ENCODE data around the gene DPYSL4. TPM values are rescaled to one million over a fixed set of nuclear protein-coding genes. Genes with fewer than 3 reads are reported as not detected.
A peak's percentile ranks its signal among the peaks of the same experiment; 100 is the strongest.

DPYSL4 gene
- total and polyA plus RNA-seq, 2 of the 4 experiments (the other 2 are of a cell fraction), result 8.1 to 30.5 TPM

DNA sequence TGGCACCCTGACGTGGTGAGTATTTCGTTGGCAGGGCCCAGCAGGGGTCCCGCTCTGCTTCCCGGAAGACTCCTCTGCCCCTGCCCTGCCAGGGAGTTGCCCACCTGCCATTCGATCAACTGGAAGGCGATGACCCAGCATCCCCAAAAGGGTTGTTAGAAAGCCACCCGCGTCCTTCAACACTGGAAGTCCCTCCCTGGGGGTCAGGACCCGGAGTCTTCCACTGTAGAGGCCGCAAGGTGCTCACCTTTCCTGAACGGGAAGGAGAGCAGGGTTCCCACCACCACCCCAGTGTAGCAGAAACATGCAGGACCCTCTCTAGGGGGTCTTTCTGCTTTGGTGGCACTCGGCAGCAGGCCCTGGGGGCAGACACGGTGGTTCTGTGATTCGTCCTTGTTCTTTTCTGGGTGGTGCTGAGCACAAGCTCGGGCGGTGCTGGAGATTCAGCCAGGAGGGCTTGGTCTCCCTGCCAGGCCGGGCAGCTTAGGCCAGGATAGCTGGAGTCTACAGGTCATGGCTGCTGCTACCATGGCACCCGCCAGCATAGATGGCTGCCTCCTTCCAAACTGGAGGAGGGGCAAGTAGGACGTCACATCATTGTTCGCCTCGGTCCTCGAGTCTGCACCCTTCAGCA is 19.6 kb upstream of the DPYSL4 start:
- Histone ChIP-seq H2AK5ac (ENCODE audit: low read depth, low read length) (no peak overlapping the region), H3K14ac (replicated peaks; ENCODE audit: low read depth, low read length) (no peak overlapping the region), H3K79me1 (ENCODE audit: low read depth in 1 of 2, low read length in 2 of 2) (no peaks in the 10 kb centered on the region), H3K9me3 (ENCODE audit: control insufficient read depth, insufficient read depth, low read length) (no peaks in the 10 kb centered on the region), H3K56ac (ENCODE audit: extremely low read depth, insufficient read depth, low read length) (no peak overlapping the region), H3K27ac (ENCODE audit: insufficient read depth, low read length) (no peak overlapping the region), H4K8ac (ENCODE audit: low read depth in 2 of 2, low read length in 2 of 2) (no peak overlapping the region), H3K4me3 (ENCODE audit: insufficient read depth, low read depth, low read length) (no peak overlapping the region), H3K9ac (ENCODE audit: low read depth, low read length) (no peak overlapping the region), H2BK15ac (ENCODE audit: low read depth, low read length) (no peak overlapping the region), H3K9me1 (ENCODE audit: insufficient read depth, low read length) (no peaks in the 10 kb centered on the region), H4K91ac (ENCODE audit: insufficient read depth, low read depth, low read length) (no peak overlapping the region), H3K4ac (ENCODE audit: low read depth, low read length) (no peak overlapping the region), H4K5ac (ENCODE audit: low read depth, low read length) (no peak overlapping the region), H2BK120ac (ENCODE audit: low read depth, low read length) (no peak overlapping the region), H2AK9ac (replicated peaks; ENCODE audit: low read depth, low read length, poor library complexity) (peak overlapping the region; percentile 28), H3K27me3 (ENCODE audit: control insufficient read depth, insufficient read depth, low read length) (peaks cover 7% of the 10 kb centered on the region), H3K36me3 (ENCODE audit: control insufficient read depth, insufficient read depth, low read length) (no peaks in the 10 kb centered on the region), H2BK5ac (ENCODE audit: low read depth, low read length, poor library complexity, severe bottlenecking) (no peak overlapping the region), H2AFZ (replicated peaks; ENCODE audit: low read length, poor library complexity) (peak overlapping the region; percentile 33), H3K4me1 (ENCODE audit: control insufficient read depth, insufficient read depth, low read length) (no peaks in the 10 kb centered on the region), H3K23ac (ENCODE audit: low read depth, low read length) (no peak overlapping the region), H4K20me1 (ENCODE audit: insufficient read depth, low read length) (no peaks in the 10 kb centered on the region), H2BK20ac (ENCODE audit: low read depth, low read length) (no peak overlapping the region), H3K4me2 (ENCODE audit: low read depth, low read length) (no peak overlapping the region), H3K18ac (ENCODE audit: low read depth, low read length) (no peak overlapping the region)
- BruUV-seq (replicated peaks), result no TSS peak
- in situ Hi-C loops (cut with MboI; ENCODE audit: low sequenced_read_pairs) (no loop called here), dilution Hi-C loops (cut with HindIII; ENCODE audit: low sequenced_read_pairs, unreplicated experiment) (no loop called here), intact Hi-C loops (cut with micrococcal nuclease) (no loop called here)
- WGBS, 2 experiments (ENCODE audit: extremely low coverage in 2 of 2, insufficient read length in 1 of 2), result 63% methylated on average over 11 of the region's 22 CpGs; no CpG with 5 or more reads in 1 of the 2 experiments
- ChIA-PET CTCF (no interaction called here), POLR2A (ENCODE audit: unreplicated experiment) (no interaction called here)
- ATAC-seq (ENCODE audit: low read depth) (no peak), DNase-seq (no peak)
- TF ChIP-seq, protein P1, sequence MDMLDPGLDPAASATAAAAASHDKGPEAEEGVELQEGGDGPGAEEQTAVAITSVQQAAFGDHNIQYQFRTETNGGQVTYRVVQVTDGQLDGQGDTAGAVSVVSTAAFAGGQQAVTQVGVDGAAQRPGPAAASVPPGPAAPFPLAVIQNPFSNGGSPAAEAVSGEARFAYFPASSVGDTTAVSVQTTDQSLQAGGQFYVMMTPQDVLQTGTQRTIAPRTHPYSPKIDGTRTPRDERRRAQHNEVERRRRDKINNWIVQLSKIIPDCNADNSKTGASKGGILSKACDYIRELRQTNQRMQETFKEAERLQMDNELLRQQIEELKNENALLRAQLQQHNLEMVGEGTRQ (IDR thresholded peaks at IDR 0.05; ENCODE audit: low read depth, low read length), result no peak
- TF ChIP-seq MAFK (IDR thresholded peaks at IDR 0.05; ENCODE audit: low read depth, low read length), result no peak

Data from IMR-90 (cell line).